Activated CD4-positive, alpha-beta T cell treated with anti-CD3 and anti-CD28 coated beads for 24 hours (primary cell): ENCODE measurements around the gene FADS3.

Experiments
- DNase-seq, 2 donors: peaks; one replicate each; pipeline ENCODE4 v3.0.0-alpha.2; 2020; ENCODE audit warnings: low read depth in 2 of 2

FADS3 gene

DNA sequence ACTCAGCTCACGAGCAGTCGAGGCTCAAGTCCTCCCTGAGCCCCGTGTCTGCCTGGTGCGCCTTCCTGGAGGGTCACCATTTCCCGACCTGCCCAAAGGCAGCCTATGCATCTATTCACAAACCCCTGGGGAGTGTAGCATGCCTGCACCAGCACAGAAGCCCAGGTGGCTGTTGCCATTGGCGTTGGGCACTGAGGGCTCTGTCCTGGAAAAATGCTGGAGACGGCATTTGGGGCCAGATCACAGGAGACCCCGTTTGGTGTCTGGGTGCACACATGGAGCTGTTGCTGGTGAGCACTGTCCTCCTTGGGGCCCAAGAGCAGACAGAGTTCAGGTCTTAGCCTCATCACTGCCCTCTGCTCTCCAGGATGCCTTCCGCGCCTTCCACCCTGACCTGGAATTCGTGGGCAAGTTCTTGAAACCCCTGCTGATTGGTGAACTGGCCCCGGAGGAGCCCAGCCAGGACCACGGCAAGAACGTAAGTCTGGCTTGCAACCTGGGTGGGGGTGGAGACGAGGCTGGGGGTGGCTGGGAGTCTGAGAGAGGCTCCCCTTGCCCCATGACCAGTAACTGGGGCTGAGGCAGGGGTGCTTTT lies 53.8 kb downstream of the FADS3 start:
- DNase-seq: no peak

- DNase-seq: no peak
Observed at GRCh38 chr11:61836193-61836592, 55.2 kb downstream of the FADS3 start.

GRCh38 chr11:61834278-61835048 lies 56.9 kb downstream of the FADS3 start:
- no peak for DNase-seq

GRCh38 chr11:61833926-61834277 lies 57.4 kb downstream of the FADS3 start:
- DNase-seq: no peak

DNA sequence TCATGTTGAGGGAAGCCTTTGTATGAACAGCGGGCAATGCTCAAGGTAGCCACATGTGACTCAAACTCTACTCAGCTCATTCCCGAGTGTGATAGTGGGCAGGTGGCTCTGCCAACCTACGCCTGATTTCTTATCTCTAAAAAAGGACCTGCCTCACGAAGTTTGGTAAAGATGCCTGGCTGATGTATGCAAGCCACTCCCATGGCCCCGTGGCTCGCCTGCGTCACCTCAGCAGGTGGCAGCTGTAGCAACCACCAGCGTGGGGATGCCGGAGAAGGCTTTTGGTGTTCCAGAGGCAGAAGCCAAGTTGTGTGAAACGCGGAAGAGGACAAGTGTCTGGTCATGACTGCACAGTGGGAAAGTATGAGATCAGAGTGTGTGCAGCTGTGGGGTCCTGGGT lies 57.9 kb downstream of the FADS3 start:
- no peak for DNase-seq

DNA sequence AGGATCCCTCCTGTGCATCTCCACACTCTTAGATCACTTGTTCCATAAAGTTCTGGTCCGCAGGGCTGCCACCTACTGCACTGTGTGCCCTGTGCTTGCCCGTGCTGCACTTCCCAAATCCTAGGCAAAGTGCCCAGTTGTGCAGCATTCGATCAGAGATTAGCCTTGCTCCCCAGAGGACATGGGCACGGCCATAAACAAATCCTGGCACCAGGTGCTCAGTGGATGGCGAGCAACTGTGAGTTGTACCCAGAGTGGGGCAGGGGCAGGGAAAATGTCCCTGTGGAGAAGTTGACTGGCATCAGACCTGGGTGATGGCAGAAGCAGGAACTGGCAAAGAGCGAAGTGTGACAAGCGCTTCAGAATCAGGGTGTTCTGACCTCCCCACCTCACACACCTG lies 58.6 kb downstream of the FADS3 start:
- no peak for DNase-seq

- DNase-seq: no peak
Observed at GRCh38 chr11:61832207-61832606, 59.1 kb downstream of the FADS3 start.

DNA sequence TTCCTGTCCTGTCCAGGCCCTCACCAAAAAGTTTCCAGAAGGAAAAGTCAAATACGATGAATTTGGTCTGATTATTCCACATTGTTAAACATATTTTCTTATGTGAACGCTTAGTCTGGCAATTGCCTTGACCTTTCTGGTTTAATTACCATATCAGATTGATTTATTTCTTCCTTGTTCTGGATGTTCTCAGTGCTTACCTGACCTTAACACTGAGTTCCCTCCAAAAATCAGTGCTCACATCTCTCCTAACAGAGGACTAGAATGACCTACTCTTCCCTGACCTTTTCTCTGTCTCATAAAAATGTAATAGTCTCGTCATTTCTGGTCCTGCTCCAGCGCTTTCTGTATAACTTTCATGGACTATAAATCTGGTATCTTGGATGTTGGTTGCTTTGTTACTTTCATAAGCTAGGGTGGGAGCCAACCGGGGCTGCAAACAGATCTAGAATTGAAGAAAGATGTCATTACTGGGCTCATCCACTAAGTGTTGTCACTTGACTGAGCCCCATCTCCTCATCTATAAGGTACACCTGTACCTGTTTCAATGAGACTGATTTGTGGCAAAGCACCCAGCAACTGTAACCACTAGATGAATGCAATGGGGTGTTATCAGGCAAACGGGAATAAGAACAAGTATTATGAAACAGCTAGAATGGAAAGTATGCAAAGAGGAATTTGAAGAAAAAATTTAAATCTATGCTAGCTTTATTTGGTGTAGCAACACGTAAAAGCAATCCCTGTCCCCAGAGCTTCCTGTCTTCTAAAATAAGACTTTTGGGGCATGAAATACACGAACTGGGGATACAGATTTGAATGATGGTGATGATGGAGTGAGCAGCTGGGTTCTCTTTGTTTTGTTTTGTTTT lies 60.9 kb downstream of the FADS3 start:
- DNase-seq: no peak

GRCh38 chr11:61829806-61830205 lies 61.5 kb downstream of the FADS3 start:
- DNase-seq: no peak

DNA sequence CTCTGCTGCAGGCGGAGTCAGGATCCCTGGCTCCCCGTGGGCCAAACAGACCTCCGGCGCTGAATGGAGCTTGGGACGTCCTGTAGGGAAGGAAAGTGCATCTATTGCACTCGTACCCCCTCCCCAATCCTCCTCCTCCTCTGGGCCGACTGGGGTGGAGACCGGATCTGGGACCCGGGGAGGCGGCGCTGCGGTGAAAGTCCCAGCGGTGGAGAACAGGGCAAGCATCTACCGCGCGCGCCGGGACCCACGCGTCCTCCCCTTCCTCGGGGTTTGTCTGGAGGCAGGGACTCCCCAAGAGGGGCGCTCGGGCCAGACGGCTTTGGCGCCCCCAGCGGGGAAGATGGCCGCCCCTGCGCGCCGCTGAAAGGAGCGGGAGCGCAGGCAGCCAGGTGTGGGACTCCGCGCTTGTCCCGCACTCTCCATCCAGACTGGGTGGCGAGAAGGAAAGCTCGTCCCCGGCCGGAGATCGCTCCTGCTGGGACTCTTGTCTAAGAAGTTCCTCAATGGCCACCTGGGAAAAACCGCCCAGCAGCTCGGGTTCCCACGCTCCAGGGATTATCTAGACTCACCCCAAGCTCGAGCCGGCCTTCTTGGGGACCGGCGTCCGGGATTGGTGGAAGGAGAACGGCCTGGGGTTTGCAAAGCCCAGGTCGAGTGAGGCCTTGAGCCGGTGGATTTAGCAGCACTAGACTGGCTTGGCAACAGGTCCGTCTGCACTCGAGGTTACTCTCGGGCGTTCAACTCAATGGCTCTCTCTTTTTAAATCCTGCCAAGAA lies 62.5 kb downstream of the FADS3 start:
- no peak for DNase-seq

DNA sequence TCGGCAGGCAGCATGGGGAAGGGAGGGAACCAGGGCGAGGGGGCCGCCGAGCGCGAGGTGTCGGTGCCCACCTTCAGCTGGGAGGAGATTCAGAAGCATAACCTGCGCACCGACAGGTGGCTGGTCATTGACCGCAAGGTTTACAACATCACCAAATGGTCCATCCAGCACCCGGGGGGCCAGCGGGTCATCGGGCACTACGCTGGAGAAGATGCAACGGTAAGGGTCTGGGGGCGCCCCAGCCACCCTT lies 63.0 kb downstream of the FADS3 start:
- no peak for DNase-seq

DNA sequence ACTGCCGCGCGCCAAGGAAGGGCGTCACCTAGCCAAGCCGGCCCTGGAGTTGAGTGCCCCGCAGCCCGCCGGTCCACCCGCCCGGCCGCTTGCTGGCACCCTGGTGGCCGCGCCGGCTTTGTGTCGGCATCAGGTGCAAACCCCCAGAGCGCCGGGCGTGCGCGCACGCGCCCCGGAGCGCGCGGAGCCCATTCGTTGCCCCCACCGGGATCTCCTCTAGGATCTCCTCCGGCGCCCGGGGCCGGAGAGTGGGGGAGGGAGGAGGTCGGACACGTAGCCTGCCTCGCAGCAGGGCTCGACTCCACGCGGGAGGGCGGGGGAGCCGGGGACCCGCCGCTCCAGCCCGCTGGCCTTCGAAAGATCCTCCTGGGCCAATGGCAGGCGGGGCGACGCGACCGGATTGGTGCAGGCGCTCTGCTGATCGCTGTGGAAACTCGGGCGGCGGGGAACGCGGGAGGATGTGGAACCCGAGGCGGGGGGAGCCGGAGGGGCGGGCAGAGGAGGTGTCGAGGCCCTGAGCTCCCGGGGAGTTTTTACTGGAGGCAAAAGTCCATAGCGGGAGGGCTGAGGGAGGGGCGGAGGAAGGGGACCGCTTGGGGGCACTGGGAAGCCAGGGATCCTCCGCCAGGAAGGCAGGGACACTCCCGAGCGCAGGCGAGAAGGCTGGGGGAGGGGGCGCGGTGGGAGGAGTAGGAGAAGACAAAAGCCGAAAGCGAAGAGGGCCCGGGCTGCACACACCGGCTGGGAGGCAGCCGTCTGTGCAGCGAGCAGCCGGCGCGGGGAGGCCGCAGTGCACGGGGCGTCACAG lies 63.6 kb downstream of the FADS3 start, which contains the start of gene FADS2:
Gene FADS2, plus strand, starts transcription at position 730 of the 808 bp plus-strand sequence. CDS start 91 bp downstream, outside the sequence.
- peak in 1 of 2 donors; percentile 62 for DNase-seq

GRCh38 chr11:61826930-61827570 lies 64.3 kb downstream of the FADS3 start:
- no peak for DNase-seq
